NB4 (cell line): ENCODE results near the gene ATXN3.
A peak's percentile ranks its signal among the peaks of the same experiment; 100 is the strongest.

Source experiments
- CTCF ChIP-seq: IDR thresholded peaks from one replicate; pipeline ENCODE4 v1.5.1; 2012; ENCODE audit warnings: low read depth, low read length
- MYC ChIP-seq: IDR thresholded peaks from 2 replicates; pipeline ENCODE4 v1.6.1; 2011; ENCODE audit warnings: low read depth, low read length
- POLR2A ChIP-seq: IDR thresholded peaks from 2 replicates; pipeline ENCODE4 v1.6.1; 2011; ENCODE audit warnings: mild to moderate bottlenecking; ENCODE audit not compliant: insufficient read length; ENCODE audit errors: extremely low read depth

DNA sequence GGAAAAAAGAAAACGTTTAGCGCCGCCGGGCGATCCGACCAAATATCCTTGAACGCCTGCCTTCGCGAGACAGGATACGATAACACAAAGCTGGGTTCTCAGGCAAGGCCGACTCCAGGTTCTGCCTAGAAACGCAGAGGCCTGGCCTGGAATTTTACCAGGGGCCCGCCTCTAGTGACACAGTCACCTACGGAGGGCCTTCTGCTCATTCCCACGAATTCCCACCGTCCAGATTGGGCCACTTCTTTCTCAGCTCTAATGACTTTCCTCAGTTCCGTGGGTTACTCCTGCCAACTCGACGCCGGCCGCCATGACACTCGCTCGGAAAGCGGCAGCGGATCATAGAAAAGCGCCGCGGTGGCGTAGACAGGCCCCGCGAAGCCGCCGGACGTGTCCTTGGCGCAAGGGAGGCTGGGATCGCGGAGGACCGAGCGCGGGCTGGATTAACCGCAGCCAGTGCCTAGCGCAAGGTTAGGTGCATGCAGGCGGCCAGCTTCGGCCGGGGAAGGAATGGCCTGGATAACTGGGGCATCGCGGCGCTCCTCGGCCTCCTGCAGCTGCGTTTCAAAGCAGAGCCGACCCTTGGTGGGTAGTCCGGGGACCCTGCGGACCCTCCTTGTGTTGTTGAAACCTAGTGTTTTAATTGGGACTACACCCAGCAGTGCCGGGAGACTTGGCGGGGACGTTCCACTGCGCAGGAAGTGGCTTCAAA is 66.5 kb downstream of the ATXN3 start, which contains the start of gene TRIP11:
- TF ChIP-seq CTCF, result no peak
- TF ChIP-seq POLR2A, result peak; percentile 91
- TF ChIP-seq MYC, result peak; percentile 73
